Subcutaneous adipose tissue (tissue), 4 donors: ENCODE measurements around the gene SERPINB12. TPM values are rescaled to one million over a fixed set of nuclear protein-coding genes. Genes with fewer than 3 reads are reported as not detected.

Source experiments
- CTCF ChIP-seq: fragments of 450-650 bp; IDR thresholded peaks from one replicate; pipeline ENCODE4 v1.5.1; 2016; ENCODE audit warnings: low read depth, mild to moderate bottlenecking, control low read depth, antibody characterized with exemption, moderate library complexity
- total RNA-seq, 4 donors: library from RNA; depleted of rRNA; stranded (reverse); fragments of >200 nt; gene quantifications; one replicate each; pipeline ENCODE4 v1.1.0, GENCODE V29; 2016

SERPINB12 gene
- total RNA-seq, result not detected

GRCh38 chr18:63542069-63542468, at the start of gene SERPINB12:
TSS of gene SERPINB12 (plus strand) at chr18:63542369. CDS start at chr18:63556160, 13,791 bp downstream.
- TF ChIP-seq CTCF, result no peak

- no peak for TF ChIP-seq CTCF
Measured at GRCh38 chr18:63492851-63493250, 49.3 kb upstream of the SERPINB12 start.

- TF ChIP-seq CTCF, result no peak
Measured at GRCh38 chr18:63495675-63496074, 46.5 kb upstream of the SERPINB12 start.

GRCh38 chr18:63505566-63506335, 36.4 kb upstream of the SERPINB12 start:
- TF ChIP-seq CTCF, result no peak

GRCh38 chr18:63506336-63506646, 35.9 kb upstream of the SERPINB12 start:
- no peak for TF ChIP-seq CTCF

- TF ChIP-seq CTCF, result no peak
Measured at GRCh38 chr18:63508596-63508995, 33.6 kb upstream of the SERPINB12 start.

- no peak for TF ChIP-seq CTCF
Measured at GRCh38 chr18:63511285-63511684, 30.9 kb upstream of the SERPINB12 start.
